HepG2 (cell line): Measurements from ENCODE around the gene SH3BP2. TPM values are rescaled to one million over a fixed set of nuclear protein-coding genes. Genes with fewer than 3 reads are reported as not detected.

Source experiments
- ATAC-seq: fragments of 200-7000 bp; cut with Tn5 transposase; 3 replicates; pipeline ENCODE4 v1.9.1; 2020; ENCODE audit warnings: mild to moderate bottlenecking, moderate library complexity
- BruUV-seq: library from RNA; stranded (reverse); fragments of 400-500 nt; replicated peaks from 2 replicates; lab custom pipeline; 2021; lab: Mats Ljungman, UMichigan
- CTCF ChIA-PET: fragments of 300-600 bp; formaldehyde crosslinking; extraction: SDS; loops from one replicate; lab custom pipeline; 2021; ENCODE audit warnings: low total read pairs, inconsistent platforms, low intra/inter-chr PET ratio; lab: Yijun Ruan, JAX
- POLR2A ChIA-PET: fragments of 350-600 bp; sonication (Branson Sonifier 250); formaldehyde crosslinking; loops from one replicate; lab custom pipeline; 2020; ENCODE audit warnings: antibody characterized with exemption, inconsistent platforms; lab: Yijun Ruan, JAX
- DNase-seq: peaks from one replicate; pipeline ENCODE4 v3.0.0-alpha.2; 2015; ENCODE audit warnings: low spot score
- FAIRE-seq: peaks from 3 replicates; lab custom pipeline; 2011; peaks lifted over from hg19 to GRCh38; lab: Jason Lieb, UNC
- H2AFZ ChIP-seq: one replicate; pipeline ENCODE4 v1.6.1; 2011; ENCODE audit warnings: low read length, inconsistent platforms
- H3K27ac ChIP-seq: fragments of 300-600 bp; 3 replicates; pipeline ENCODE4 v1.8.0; 2011; ENCODE audit warnings: mixed run types, mild to moderate bottlenecking, mixed read lengths, low read length, inconsistent platforms; ENCODE audit not compliant: insufficient read depth; ENCODE audit errors: extremely low read length
- H3K27me3 ChIP-seq, 2 experiments: fragments of 200-600 bp in 1 of 2; 2 replicates in 1 of 2; 3 replicates in 1 of 2; pipeline versions ENCODE4 v1.6.0 to v1.8.0; 2011; ENCODE audit warnings: low read length in 2 of 2, mild to moderate bottlenecking in 2 of 2, moderate library complexity in 2 of 2, inconsistent platforms in 1 of 2; ENCODE audit not compliant: insufficient read depth in 2 of 2, control insufficient read depth in 1 of 2
- H3K36me3 ChIP-seq, 2 experiments: fragments of 200-600 bp in 1 of 2; replicated peaks in 1 of 2; 2 replicates in 1 of 2; 3 replicates in 1 of 2; pipeline versions ENCODE4 v1.5.1 to v1.8.0; 2011; ENCODE audit warnings: low read length in 2 of 2, inconsistent platforms in 1 of 2; ENCODE audit not compliant: insufficient read depth in 2 of 2, control insufficient read depth in 1 of 2
- H3K4me1 ChIP-seq: 2 replicates; pipeline ENCODE4 v1.5.1; 2012; ENCODE audit warnings: low read length, inconsistent platforms; ENCODE audit not compliant: insufficient read depth
- H3K4me2 ChIP-seq: 2 replicates; pipeline ENCODE4 v1.6.0; 2011; ENCODE audit warnings: low read depth, low read length, inconsistent platforms
- H3K4me3 ChIP-seq, 3 experiments: fragments of 200-600 bp in 1 of 3; sonication (generic), shearing (Covaris generic) in 1 of 3; replicated peaks in 1 of 3; 2 replicates each; pipeline ENCODE4 v1.5.1; 2011 to 2016; ENCODE audit warnings: low read length in 3 of 3, inconsistent platforms in 2 of 3, low read depth in 2 of 3, mild to moderate bottlenecking in 2 of 3, control low read depth in 1 of 3, mixed read lengths in 1 of 3; ENCODE audit not compliant: insufficient read depth in 1 of 3
- H3K79me2 ChIP-seq: one replicate; pipeline ENCODE4 v1.6.1; 2011; ENCODE audit warnings: low read length, inconsistent platforms; ENCODE audit not compliant: insufficient read depth
- H3K9ac ChIP-seq: 2 replicates; pipeline ENCODE4 v1.6.0; 2011; ENCODE audit warnings: mild to moderate bottlenecking, low read depth, low read length, inconsistent platforms; ENCODE audit not compliant: insufficient read depth
- H3K9me3 ChIP-seq: 2 replicates; pipeline ENCODE4 v1.5.1; 2012; ENCODE audit warnings: mild to moderate bottlenecking, low read length
- H4K20me1 ChIP-seq: 2 replicates; pipeline ENCODE4 v1.6.0; 2011; ENCODE audit warnings: inconsistent platforms, mild to moderate bottlenecking, low read length, moderate library complexity; ENCODE audit not compliant: insufficient read depth
- CREB1 ChIP-seq, 2 experiments: fragments of 450-650 bp in 1 of 2; IDR thresholded peaks; 2 replicates each; pipeline ENCODE4 v1.6.1; 2016 to 2017; ENCODE audit warnings: control low read depth in 1 of 2, mild to moderate bottlenecking in 1 of 2, missing compliant biosample characterization in 1 of 2, missing genetic modification characterization in 1 of 2
- ERF ChIP-seq: IDR thresholded peaks from 2 replicates; pipeline ENCODE4 v1.6.1; 2018; ENCODE audit warnings: missing biosample characterization, missing genetic modification reagents
- ETV5 ChIP-seq: IDR thresholded peaks from 2 replicates; pipeline ENCODE4 v1.6.1; 2018; ENCODE audit warnings: missing biosample characterization, missing genetic modification reagents, inconsistent platforms, borderline replicate concordance
- IRF2 ChIP-seq: IDR thresholded peaks from 2 replicates; pipeline ENCODE4 v1.6.1; 2018; ENCODE audit warnings: missing genetic modification reagents, missing compliant biosample characterization
- MAFK ChIP-seq, 2 experiments: IDR thresholded peaks in 1 of 2; conservative IDR thresholded peaks in 1 of 2; 2 replicates each; pipeline ENCODE4 v1.6.1; 2011; ENCODE audit warnings: improper control_type of control experiment in 2 of 2, low read length in 2 of 2
- MED1 ChIP-seq: sonication (generic); formaldehyde crosslinking; IDR thresholded peaks from 2 replicates; pipeline ENCODE4 v1.4.0; 2020; ENCODE audit warnings: missing genetic modification reagents
- MEF2D ChIP-seq: sonication (generic); formaldehyde crosslinking; IDR thresholded peaks from 2 replicates; pipeline ENCODE4 v1.5.1; 2020; ENCODE audit warnings: mild to moderate bottlenecking, missing genetic modification reagents
- MIXL1 ChIP-seq: IDR thresholded peaks from 2 replicates; pipeline ENCODE4 v1.6.1; 2016
- MYC ChIP-seq: sonication (generic); formaldehyde crosslinking; IDR thresholded peaks from 2 replicates; pipeline ENCODE4 v1.9.0; 2021; ENCODE audit warnings: missing genetic modification reagents, borderline replicate concordance
- PLRG1 ChIP-seq: fragments of 450-650 bp; conservative IDR thresholded peaks from 2 replicates; pipeline ENCODE4 v1.6.1; 2016
- POLR2A ChIP-seq, 2 experiments: IDR thresholded peaks; 2 replicates each; pipeline ENCODE4 v1.6.1; 2011; ENCODE audit warnings: low read depth in 2 of 2, low read length in 2 of 2, mild to moderate bottlenecking in 1 of 2, moderate library complexity in 1 of 2; ENCODE audit not compliant: insufficient read depth in 1 of 2
- RBFOX2 ChIP-seq: fragments of 200-400 bp; formaldehyde crosslinking; IDR thresholded peaks from 2 replicates; pipeline ENCODE4 v1.6.1; 2017; ENCODE audit warnings: low read depth, mild to moderate bottlenecking, low read length
- RNF2 ChIP-seq: fragments of 450-650 bp; conservative IDR thresholded peaks from 2 replicates; pipeline ENCODE4 v1.6.1; 2016; ENCODE audit warnings: low read depth
- TEAD3 ChIP-seq: optimal IDR thresholded peaks from 2 replicates; pipeline ENCODE3; 2016; ENCODE audit warnings: borderline replicate concordance
- ZNF747 ChIP-seq: sonication (generic); formaldehyde crosslinking; IDR thresholded peaks from 2 replicates; pipeline ENCODE4 v1.8.1; 2023; ENCODE audit warnings: missing genetic modification reagents, mild to moderate bottlenecking, borderline replicate concordance
- WGBS: methylation state at CpG from one replicate; pipeline ENCODE4 v1.1.6; 2017; ENCODE audit warnings: low lambda C conversion rate; 5-methylcytosine and 5-hydroxymethylcytosine counted together
- in situ Hi-C: cut with HindIII; loops from 2 replicates; pipeline ENCODE4 v1.10.0; 2017; ENCODE audit warnings: low pct_unique_long_range_greater_than_20kb; ENCODE audit not compliant: extremely low pct_ligation_motif_present
- intact Hi-C: fragments of 100-400 bp; cut with micrococcal nuclease; formaldehyde crosslinking; loops from one replicate; pipeline ENCODE4 v1.10.0; 2022; ENCODE audit not compliant: unreplicated experiment
- polyA plus RNA-seq, 8 experiments: library from polyadenylated mRNA; depleted of rRNA in 3 of 8; stranded (reverse) in 7 of 8; unstranded in 1 of 8; fragments of >200 nt; fragmentation: Illumina TruSeq in 4 of 8; extraction: Trizol in 4 of 8; gene quantifications; 2 replicates each; pipeline versions ENCODE4 v1.2.1 to v1.2.3, GENCODE V29; 2011 to 2016; ENCODE audit warnings: low read depth in 4 of 8, missing spikeins in 1 of 8, mixed read lengths in 1 of 8; ENCODE audit not compliant: insufficient read depth in 1 of 8
- total RNA-seq, 5 experiments: library from RNA; depleted of rRNA; stranded (reverse); fragments of >200 nt; fragmentation: Illumina TruSeq; extraction: Trizol; gene quantifications; 2 replicates each; pipeline ENCODE4 v1.2.3, GENCODE V29; 2016; ENCODE audit warnings: low read depth in 1 of 5
- TF ChIP-seq, protein P1 (sequence below): IDR thresholded peaks from 2 replicates; pipeline ENCODE4 v1.6.1; 2018; ENCODE audit warnings: missing genetic modification reagents
- TF ChIP-seq, protein P2 (sequence below): sonication (generic); formaldehyde crosslinking; IDR thresholded peaks from 2 replicates; pipeline ENCODE4 v1.4.0; 2020; ENCODE audit warnings: mild to moderate bottlenecking, missing genetic modification reagents
- TF ChIP-seq, protein P3 (sequence below): IDR thresholded peaks from 2 replicates; pipeline ENCODE4 v1.6.1; 2016; ENCODE audit warnings: low read depth, borderline replicate concordance
- TF ChIP-seq, protein P4 (sequence below): IDR thresholded peaks from 2 replicates; pipeline ENCODE4 v1.6.1; 2016; ENCODE audit warnings: mild to moderate bottlenecking
- TF ChIP-seq, protein P5 (sequence below): sonication (generic); formaldehyde crosslinking; IDR thresholded peaks from 2 replicates; pipeline ENCODE4 v1.4.0; 2020; ENCODE audit warnings: missing genetic modification reagents, low read depth, mild to moderate bottlenecking, borderline replicate concordance

Gene SH3BP2
- total and polyA plus RNA-seq, 2 of the 13 experiments (the other 11 are each of a cell fraction or from before 2014, with no cell fraction given): 16.9 to 34.5 TPM

DNA sequence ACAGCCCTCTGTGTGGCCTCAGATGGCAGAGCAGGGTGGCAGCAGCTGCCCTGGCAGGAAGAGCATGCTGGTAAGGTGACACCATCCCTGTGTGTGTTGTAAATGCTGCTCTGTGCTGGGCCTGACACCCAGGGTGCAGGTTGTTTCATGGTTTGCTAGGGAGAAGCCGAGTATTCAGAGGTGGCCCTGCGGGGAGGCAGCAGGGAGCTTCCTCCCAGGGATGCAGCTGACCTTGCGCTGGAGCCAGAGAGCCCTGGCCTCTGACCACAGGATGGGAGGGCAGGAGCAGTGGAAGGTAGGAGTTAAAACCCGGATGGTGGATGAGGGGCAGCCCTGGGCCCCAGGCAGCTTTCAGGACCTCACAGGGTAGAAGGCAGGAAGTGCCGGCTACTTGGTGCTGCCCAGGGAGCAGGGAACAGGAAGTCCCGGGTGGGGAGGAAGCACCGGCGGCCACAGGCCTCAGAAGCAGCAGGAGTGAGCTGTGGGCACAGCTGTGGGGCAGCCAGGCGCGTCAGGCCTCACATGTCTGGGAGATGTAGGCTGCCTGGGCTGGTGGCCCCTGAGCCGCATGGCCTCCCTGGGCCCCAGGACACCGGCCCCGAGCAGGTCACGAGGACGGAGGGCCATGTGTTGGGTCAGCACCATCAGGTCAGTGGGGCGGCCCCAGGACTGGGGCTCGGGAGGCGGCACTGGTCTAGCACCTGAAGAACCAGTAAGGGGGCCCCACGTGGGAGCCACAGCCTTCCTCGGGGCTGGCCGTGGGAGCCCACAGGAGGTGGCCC is 19.1 kb downstream of the SH3BP2 start:
- DNase-seq: peak; percentile 59
- no peak for TF ChIP-seq CREB1 (IDR thresholded peaks at IDR 0.05)
- no peak for TF ChIP-seq CREB1 (CRISPR knock-in tag; IDR thresholded peaks at IDR 0.05)
- 0 out of 2 replicates have a peak, but pooled peaks have one; percentile 31 for TF ChIP-seq ERF (CRISPR knock-in tag)
- TF ChIP-seq MED1 (CRISPR knock-in tag): 0 out of 2 replicates have a peak, but pooled peaks have one; percentile 12
- TF ChIP-seq ETV5: peak; percentile 57; the same call in 1 of the 2 replicates
- TF ChIP-seq RNF2: no peak
- TF ChIP-seq, protein P1, sequence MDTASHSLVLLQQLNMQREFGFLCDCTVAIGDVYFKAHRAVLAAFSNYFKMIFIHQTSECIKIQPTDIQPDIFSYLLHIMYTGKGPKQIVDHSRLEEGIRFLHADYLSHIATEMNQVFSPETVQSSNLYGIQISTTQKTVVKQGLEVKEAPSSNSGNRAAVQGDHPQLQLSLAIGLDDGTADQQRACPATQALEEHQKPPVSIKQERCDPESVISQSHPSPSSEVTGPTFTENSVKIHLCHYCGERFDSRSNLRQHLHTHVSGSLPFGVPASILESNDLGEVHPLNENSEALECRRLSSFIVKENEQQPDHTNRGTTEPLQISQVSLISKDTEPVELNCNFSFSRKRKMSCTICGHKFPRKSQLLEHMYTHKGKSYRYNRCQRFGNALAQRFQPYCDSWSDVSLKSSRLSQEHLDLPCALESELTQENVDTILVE: no peak
- TF ChIP-seq, protein P2, sequence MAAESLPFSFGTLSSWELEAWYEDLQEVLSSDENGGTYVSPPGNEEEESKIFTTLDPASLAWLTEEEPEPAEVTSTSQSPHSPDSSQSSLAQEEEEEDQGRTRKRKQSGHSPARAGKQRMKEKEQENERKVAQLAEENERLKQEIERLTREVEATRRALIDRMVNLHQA (CRISPR knock-in tag): no peak
- TF ChIP-seq IRF2 (CRISPR knock-in tag): no peak
- no peak for TF ChIP-seq ZNF747 (CRISPR knock-in tag)
- TF ChIP-seq PLRG1: no peak
- TF ChIP-seq POLR2A (IDR thresholded peaks at IDR 0.05; ENCODE audit: insufficient read depth in 1 of 2, low read depth in 2 of 2, low read length in 2 of 2): no peak
- TF ChIP-seq RBFOX2: peak; percentile 59; the same call in 1 of the 2 replicates
- TF ChIP-seq MYC (CRISPR knock-in tag): 0 out of 2 replicates have a peak, but pooled peaks have one; percentile 25
- 0 out of 2 replicates have a peak, but pooled peaks have one; percentile 27 for TF ChIP-seq MIXL1
- no peak for TF ChIP-seq MAFK (conservative IDR thresholded peaks at IDR 0.05 in 1 of 2, IDR thresholded peaks at IDR 0.05 in 1 of 2; ENCODE audit: low read length in 2 of 2)
- TF ChIP-seq, protein P3, sequence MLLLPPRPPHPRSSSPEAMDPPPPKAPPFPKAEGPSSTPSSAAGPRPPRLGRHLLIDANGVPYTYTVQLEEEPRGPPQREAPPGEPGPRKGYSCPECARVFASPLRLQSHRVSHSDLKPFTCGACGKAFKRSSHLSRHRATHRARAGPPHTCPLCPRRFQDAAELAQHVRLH: peak; percentile 57; the same call in 1 of the 2 replicates
- TF ChIP-seq TEAD3: peak; percentile 31
- TF ChIP-seq, protein P4, sequence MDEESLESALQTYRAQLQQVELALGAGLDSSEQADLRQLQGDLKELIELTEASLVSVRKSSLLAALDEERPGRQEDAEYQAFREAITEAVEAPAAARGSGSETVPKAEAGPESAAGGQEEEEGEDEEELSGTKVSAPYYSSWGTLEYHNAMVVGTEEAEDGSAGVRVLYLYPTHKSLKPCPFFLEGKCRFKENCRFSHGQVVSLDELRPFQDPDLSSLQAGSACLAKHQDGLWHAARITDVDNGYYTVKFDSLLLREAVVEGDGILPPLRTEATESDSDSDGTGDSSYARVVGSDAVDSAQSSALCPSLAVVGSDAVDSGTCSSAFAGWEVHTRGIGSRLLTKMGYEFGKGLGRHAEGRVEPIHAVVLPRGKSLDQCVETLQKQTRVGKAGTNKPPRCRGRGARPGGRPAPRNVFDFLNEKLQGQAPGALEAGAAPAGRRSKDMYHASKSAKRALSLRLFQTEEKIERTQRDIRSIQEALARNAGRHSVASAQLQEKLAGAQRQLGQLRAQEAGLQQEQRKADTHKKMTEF (CRISPR knock-in tag): 0 out of 2 replicates have a peak, but pooled peaks have one; percentile 29
- TF ChIP-seq, protein P5, sequence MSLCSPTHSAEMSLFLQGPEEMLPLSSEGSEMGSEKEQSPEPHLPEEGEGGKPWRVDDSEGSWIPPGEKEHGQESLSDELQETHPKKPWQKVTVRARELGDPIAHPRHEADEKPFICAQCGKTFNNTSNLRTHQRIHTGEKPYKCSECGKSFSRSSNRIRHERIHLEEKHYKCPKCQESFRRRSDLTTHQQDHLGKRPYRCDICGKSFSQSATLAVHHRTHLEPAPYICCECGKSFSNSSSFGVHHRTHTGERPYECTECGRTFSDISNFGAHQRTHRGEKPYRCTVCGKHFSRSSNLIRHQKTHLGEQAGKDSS (CRISPR knock-in tag): peak; percentile 49; the same call in 1 of the 2 replicates
- TF ChIP-seq MEF2D (CRISPR knock-in tag): 0 out of 2 replicates have a peak, but pooled peaks have one; percentile 20

More for the DNA sequence above, 19.1 kb downstream of the SH3BP2 start:
- BruUV-seq: no TSS peak
- H3K36me3 ChIP-seq: peaks cover 0 to 8% of the 10 kb centered on the region in 2 experiments; a peak in 1 of 5 replicates
- H4K20me1 ChIP-seq: peaks cover 13% of the 10 kb centered on the region; the same call in 1 of the 2 replicates
- ChIA-PET POLR2A (interaction anchor here (1.4 kb wide), 1 partner anchor 11 kb away, joined by 5 read pairs; no protein-coding TSS in a partner anchor), CTCF (no interaction called here)
- 0 out of 2 replicates have a peak overlapping the region, but pooled peaks have one; percentile 5 for H3K9ac ChIP-seq
- no peak for FAIRE-seq
- 80% methylated on average over 3 of the region's 21 CpGs for WGBS
- H2AFZ ChIP-seq: no peak overlapping the region
- no peaks in the 10 kb centered on the region for H3K9me3 ChIP-seq
- peaks cover 43% of the 10 kb centered on the region for H3K4me1 ChIP-seq
- peak overlapping the region in 1 of 3 experiments; percentile 36; a peak in 3 of 6 replicates for H3K4me3 ChIP-seq
- no peak overlapping the region for H3K4me2 ChIP-seq
- ATAC-seq: peak; percentile 68
- in situ Hi-C loops (no loop called here), intact Hi-C loops (no loop called here)
- H3K27ac ChIP-seq: peak overlapping the region; percentile 44
- H3K79me2 ChIP-seq: peaks cover 9% of the 10 kb centered on the region
- no peaks in the 10 kb centered on the region for H3K27me3 ChIP-seq
